HG03565 (cell line): ENCODE measurements around the gene JUNB.
"Not testable (repeated sequence)": the region's sequence is repeated elsewhere in the genome, so short reads cannot be mapped to it uniquely, and the experiment has no call there.

Experiments used
- ATAC-seq: cut with Tn5 transposase; IDR thresholded peaks from one replicate; pipeline ENCODE4 v1.9.1; 2021; ENCODE audit warnings: mild to moderate bottlenecking, moderate library complexity; ENCODE audit not compliant: unreplicated experiment

Gene JUNB

GRCh38 chr19:12802267-12803106 lies 11.2 kb downstream of the JUNB start:
- no peak for ATAC-seq

- ATAC-seq, result no peak
These were observed 12.8 kb downstream of the JUNB start for GRCh38 chr19:12804051-12804450.

- no peak for ATAC-seq
These were observed 15.2 kb downstream of the JUNB start, which contains the start of gene RNASEH2A for GRCh38 chr19:12806242-12807081. Gene RNASEH2A, plus strand, starts transcription at chr19:12806584. Its CDS starts 90 bp downstream, at chr19:12806674.

- ATAC-seq, result no peak
These were observed 23.8 kb downstream of the JUNB start for GRCh38 chr19:12815088-12815487.

GRCh38 chr19:12817188-12817587 lies 25.9 kb downstream of the JUNB start:
- ATAC-seq, result not testable (repeated sequence)

GRCh38 chr19:12817810-12818209 lies 26.5 kb downstream of the JUNB start:
- ATAC-seq, result not testable (repeated sequence)

GRCh38 chr19:12821761-12822160 lies 30.5 kb downstream of the JUNB start:
- no peak for ATAC-seq

GRCh38 chr19:12825254-12826131 lies 34.2 kb downstream of the JUNB start:
- ATAC-seq, result no peak

- no peak for ATAC-seq
These were observed 37.2 kb downstream of the JUNB start for GRCh38 chr19:12828494-12828893.

GRCh38 chr19:12833418-12833737 lies 42.1 kb downstream of the JUNB start:
- no peak for ATAC-seq

- ATAC-seq, result no peak
These were observed 42.7 kb downstream of the JUNB start for GRCh38 chr19:12833738-12834565.

- ATAC-seq, result no peak
These were observed 43.3 kb downstream of the JUNB start, which contains the start of gene RTBDN for GRCh38 chr19:12834566-12834943. Gene RTBDN, minus strand, starts transcription at chr19:12834579. Its CDS starts 4,600 bp downstream, at chr19:12829979.

GRCh38 chr19:12834976-12835757 lies 43.9 kb downstream of the JUNB start:
- no peak for ATAC-seq

GRCh38 chr19:12836529-12836863 lies 45.2 kb downstream of the JUNB start:
- no peak for ATAC-seq

GRCh38 chr19:12837225-12837624 lies 45.9 kb downstream of the JUNB start:
- no peak for ATAC-seq

GRCh38 chr19:12838182-12838885 lies 47.0 kb downstream of the JUNB start, which contains the start of gene MAST1:
Gene MAST1, plus strand, starts transcription at chr19:12838515. Its CDS starts 58 bp downstream, at chr19:12838573.
- no peak for ATAC-seq

- no peak for ATAC-seq
These were observed 47.8 kb downstream of the JUNB start for GRCh38 chr19:12838886-12839756.
